Vagina (tissue), 2 donors: ENCODE data around the gene TMTC2. TPM values are rescaled to one million over a fixed set of nuclear protein-coding genes. Genes with fewer than 3 reads are reported as not detected.

Source experiments
- DNase-seq, 2 donors: peaks; one replicate each; pipeline ENCODE4 v3.0.0-alpha.2; 2017; ENCODE audit errors: extremely low spot score in 2 of 2
- H3K27ac ChIP-seq: fragments of 200-600 bp; sonication (generic); one replicate; pipeline ENCODE4 v1.5.1; 2019
- H3K27me3 ChIP-seq: fragments of 200-600 bp; sonication (generic); one replicate; pipeline ENCODE4 v1.5.1; 2019
- H3K36me3 ChIP-seq, 2 donors: fragments of 200-600 bp; sonication (generic); one replicate each; pipeline ENCODE4 v1.5.1; 2017 to 2019
- H3K4me1 ChIP-seq: fragments of 200-600 bp; sonication (generic); one replicate; pipeline ENCODE4 v1.5.1; 2019
- H3K4me3 ChIP-seq, 2 donors: fragments of 200-600 bp; sonication (generic); 1 replicate in 1 of 2; 2 replicates in 1 of 2; pipeline ENCODE4 v1.5.1; 2016 to 2019
- H3K9me3 ChIP-seq: fragments of 200-600 bp; sonication (generic); one replicate; pipeline ENCODE4 v1.5.1; 2019
- CTCF ChIP-seq, 3 experiments: fragments of 450-650 bp in 2 of 3; fragments of 200-600 bp in 1 of 3; sonication (generic) in 1 of 3; IDR thresholded peaks; one replicate each; pipeline ENCODE4 v1.5.1; 2017 to 2019; ENCODE audit warnings: antibody characterized with exemption in 3 of 3, mild to moderate bottlenecking in 2 of 3, moderate library complexity in 2 of 3
- POLR2A ChIP-seq, 2 donors: fragments of 450-650 bp; IDR thresholded peaks; one replicate each; pipeline ENCODE4 v1.6.1; 2017; ENCODE audit warnings: antibody characterized with exemption in 2 of 2, mild to moderate bottlenecking in 2 of 2, moderate library complexity in 2 of 2
- POLR2AphosphoS5 ChIP-seq, 2 donors: sonication (generic); formaldehyde crosslinking; IDR thresholded peaks; one replicate each; pipeline ENCODE4 v1.9.0; 2017; ENCODE audit warnings: antibody characterized with exemption in 2 of 2, mild to moderate bottlenecking in 2 of 2, low read depth in 1 of 2; ENCODE audit not compliant: insufficient read depth in 1 of 2
- intact Hi-C: fragments of 100-400 bp; cut with DNase I; formaldehyde crosslinking; loops from one replicate; pipeline ENCODE4 v1.15.1; 2023
- total RNA-seq: library from RNA; depleted of rRNA; stranded (reverse); fragments of >200 nt; gene quantifications from one replicate; pipeline ENCODE4 v1.2.3, GENCODE V29; 2016

TMTC2 gene
- total RNA-seq, 1 donor from 2014 or later, result 15.5 TPM

GRCh38 chr12:83067981-83068380 lies 381.3 kb downstream of the TMTC2 start:
- Histone ChIP-seq H3K9me3 (no peaks in the 10 kb centered on the region), H3K27ac (no peak overlapping the region), H3K4me1 (no peaks in the 10 kb centered on the region), H3K4me3 (no peak overlapping the region), H3K27me3 (no peaks in the 10 kb centered on the region), H3K36me3 (no peaks in the 10 kb centered on the region)
- DNase-seq, result no peak
- no peak for TF ChIP-seq POLR2AphosphoS5 (IDR thresholded peaks at IDR 0.05; ENCODE audit: insufficient read depth in 1 of 2, low read depth in 1 of 2)
- TF ChIP-seq CTCF (IDR thresholded peaks at IDR 0.05), result no peak
- TF ChIP-seq POLR2A (IDR thresholded peaks at IDR 0.05), result no peak
- intact Hi-C loops, result no loop called here

GRCh38 chr12:83074358-83074894 lies 387.7 kb downstream of the TMTC2 start:
- Histone ChIP-seq H3K27me3 (no peaks in the 10 kb centered on the region), H3K4me3 (no peak overlapping the region), H3K9me3 (no peaks in the 10 kb centered on the region), H3K27ac (no peak overlapping the region), H3K4me1 (no peaks in the 10 kb centered on the region), H3K36me3 (no peaks in the 10 kb centered on the region)
- TF ChIP-seq POLR2AphosphoS5 (IDR thresholded peaks at IDR 0.05; ENCODE audit: insufficient read depth in 1 of 2, low read depth in 1 of 2) (no peak), CTCF (IDR thresholded peaks at IDR 0.05) (no peak), POLR2A (IDR thresholded peaks at IDR 0.05) (no peak)
- DNase-seq, result no peak
- intact Hi-C loops, result no loop called here

GRCh38 chr12:83075471-83075870 lies 388.8 kb downstream of the TMTC2 start:
- no peak for DNase-seq
- no peaks in the 10 kb centered on the region for H3K9me3 ChIP-seq
- TF ChIP-seq POLR2A (IDR thresholded peaks at IDR 0.05) (no peak), CTCF (IDR thresholded peaks at IDR 0.05) (no peak)
- H3K4me3 ChIP-seq, result no peak overlapping the region
- H3K27me3 ChIP-seq, result no peaks in the 10 kb centered on the region
- no peaks in the 10 kb centered on the region for H3K36me3 ChIP-seq
- no peaks in the 10 kb centered on the region for H3K4me1 ChIP-seq
- intact Hi-C loops, result no loop called here
- H3K27ac ChIP-seq, result no peak overlapping the region

- DNase-seq, result no peak
- Histone ChIP-seq H3K27ac (no peak overlapping the region), H3K9me3 (no peaks in the 10 kb centered on the region), H3K36me3 (no peaks in the 10 kb centered on the region), H3K4me3 (no peak overlapping the region), H3K27me3 (no peaks in the 10 kb centered on the region), H3K4me1 (no peaks in the 10 kb centered on the region)
- intact Hi-C loops, result no loop called here
- no peak for TF ChIP-seq POLR2AphosphoS5 (IDR thresholded peaks at IDR 0.05; ENCODE audit: insufficient read depth in 1 of 2, low read depth in 1 of 2)
- no peak for TF ChIP-seq POLR2A (IDR thresholded peaks at IDR 0.05)
- no peak for TF ChIP-seq CTCF (IDR thresholded peaks at IDR 0.05)
These were observed 390.3 kb downstream of the TMTC2 start for GRCh38 chr12:83077041-83077440.

- no peaks in the 10 kb centered on the region for H3K27me3 ChIP-seq
- no peaks in the 10 kb centered on the region for H3K36me3 ChIP-seq
- no peak for DNase-seq
- H3K9me3 ChIP-seq, result no peaks in the 10 kb centered on the region
- no peak overlapping the region for H3K27ac ChIP-seq
- TF ChIP-seq CTCF (IDR thresholded peaks at IDR 0.05), result no peak
- TF ChIP-seq POLR2A (IDR thresholded peaks at IDR 0.05), result no peak
- TF ChIP-seq POLR2AphosphoS5 (IDR thresholded peaks at IDR 0.05; ENCODE audit: insufficient read depth in 1 of 2, low read depth in 1 of 2), result no peak
- H3K4me3 ChIP-seq, result no peak overlapping the region
- intact Hi-C loops, result no loop called here
- H3K4me1 ChIP-seq, result peaks cover 8% of the 10 kb centered on the region
These were observed 396.1 kb downstream of the TMTC2 start for GRCh38 chr12:83082690-83083276.
